Measurements from ENCODE around the gene SCLT1.

- TF ChIP-seq EZH2 (optimal IDR thresholded peaks at IDR 0.05; ENCODE audit: low read depth, low read length) (no peak), CTCF (IDR thresholded peaks at IDR 0.05; ENCODE audit: low read length) (no peak), EZH2phosphoT487 (IDR thresholded peaks at IDR 0.05; ENCODE audit: low read length) (no peak)
Measured at GRCh38 chr4:129113434-129113833, 20.1 kb upstream of the SCLT1 start.
